DOHH2 (cell line): ENCODE results near the gene VGLL1.

Source experiments
- CTCF ChIP-seq: fragments of 200-600 bp; sonication (generic); IDR thresholded peaks from one replicate; pipeline ENCODE4 v1.5.1; 2014; ENCODE audit warnings: antibody characterized with exemption, mild to moderate bottlenecking, low read depth, low read length; ENCODE audit not compliant: poor library complexity, severe bottlenecking
- EZH2phosphoT487 ChIP-seq: fragments of 200-600 bp; sonication (generic); IDR thresholded peaks from 2 replicates; pipeline ENCODE4 v1.6.1; 2017; ENCODE audit warnings: borderline replicate concordance, mild to moderate bottlenecking, antibody characterized with exemption, low read length, moderate library complexity, mixed read lengths

GRCh38 chrX:136597954-136598353 lies 65.9 kb downstream of the VGLL1 start:
- TF ChIP-seq CTCF (no peak), EZH2phosphoT487 (no peak)
